Natural killer cell treated with Interleukin-12 subunit alpha and Interleukin-12 subunit beta and Interleukin-15 and Interleukin-18, amount 100 ng/mL, for 72 hours (primary cell): Measurements from ENCODE around the gene INF2. TPM values are rescaled to one million over a fixed set of nuclear protein-coding genes. Genes with fewer than 3 reads are reported as not detected.
"Not testable (repeated sequence)": the region's sequence is repeated elsewhere in the genome, so short reads cannot be mapped to it uniquely, and the experiment has no call there.

Source experiments
- ATAC-seq, 2 donors: fragments of 150-1000 bp; cut with Tn5 transposase in 1 of 2; sonication (Bioruptor Pico), chemical (Tn5 transposase) in 1 of 2; 2 replicates each; pipeline ENCODE4 v1.10.0; 2021
- DNase-seq: peaks from one replicate; pipeline ENCODE4 v3.0.0; 2022; ENCODE audit warnings: low spot score
- H3K27ac Mint-ChIP-seq, 2 donors: 1 replicate in 1 of 2; 2 replicates in 1 of 2; pipeline ENCODE4 v1.8.0; 2022; ENCODE audit warnings: mixed read lengths in 2 of 2, mild to moderate bottlenecking in 1 of 2, moderate library complexity in 1 of 2
- H3K27me3 Mint-ChIP-seq, 2 donors: 1 replicate in 1 of 2; 2 replicates in 1 of 2; pipeline ENCODE4 v1.8.0; 2022; ENCODE audit warnings: mixed read lengths in 2 of 2
- H3K36me3 Mint-ChIP-seq: one replicate; pipeline ENCODE4 v1.8.0; 2022; ENCODE audit warnings: mixed read lengths
- H3K4me1 Mint-ChIP-seq, 2 donors: 1 replicate in 1 of 2; 2 replicates in 1 of 2; pipeline ENCODE4 v1.8.0; 2022; ENCODE audit warnings: low read depth in 2 of 2, mixed read lengths in 2 of 2, mild to moderate bottlenecking in 1 of 2
- H3K4me3 Mint-ChIP-seq: one replicate; pipeline ENCODE4 v1.8.0; 2022; ENCODE audit warnings: mixed read lengths
- H3K9me3 Mint-ChIP-seq: 2 replicates; pipeline ENCODE4 v1.8.0; 2022; ENCODE audit warnings: mixed read lengths
- total RNA-seq, 2 donors: library from RNA; stranded (reverse); gene quantifications; one replicate each; pipeline ENCODE4 v1.2.3, GENCODE V29; 2022

The INF2 gene
- total RNA-seq, 2 donors from 2014 or later, result 19.2 to 44.9 TPM

DNA sequence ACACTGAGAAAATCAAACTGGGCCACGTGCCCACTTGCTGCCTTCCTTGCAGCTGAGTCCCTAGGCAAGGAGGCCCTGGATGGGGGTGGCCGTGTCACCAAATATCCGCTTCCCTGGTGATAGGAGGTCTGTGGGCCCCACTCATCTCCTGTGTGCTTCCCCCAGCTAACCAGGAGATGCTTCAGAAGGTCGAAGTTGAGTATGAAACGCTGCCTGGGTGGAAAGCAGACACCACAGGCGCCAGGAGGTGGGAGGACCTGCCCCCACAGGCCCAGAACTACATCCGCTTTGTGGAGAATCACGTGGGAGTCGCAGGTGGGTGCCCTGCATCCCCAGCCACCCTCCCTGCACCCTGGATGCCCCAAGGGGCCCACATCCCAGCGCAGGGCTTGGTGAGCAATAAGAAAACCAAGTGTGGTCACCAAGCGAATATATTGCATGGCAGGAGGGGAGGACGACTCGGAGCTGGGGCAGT is 56.7 kb downstream of the INF2 start:
- Mint-ChIP-seq H3K27ac (no peak overlapping the region), H3K4me3 (no peak overlapping the region)

DNA sequence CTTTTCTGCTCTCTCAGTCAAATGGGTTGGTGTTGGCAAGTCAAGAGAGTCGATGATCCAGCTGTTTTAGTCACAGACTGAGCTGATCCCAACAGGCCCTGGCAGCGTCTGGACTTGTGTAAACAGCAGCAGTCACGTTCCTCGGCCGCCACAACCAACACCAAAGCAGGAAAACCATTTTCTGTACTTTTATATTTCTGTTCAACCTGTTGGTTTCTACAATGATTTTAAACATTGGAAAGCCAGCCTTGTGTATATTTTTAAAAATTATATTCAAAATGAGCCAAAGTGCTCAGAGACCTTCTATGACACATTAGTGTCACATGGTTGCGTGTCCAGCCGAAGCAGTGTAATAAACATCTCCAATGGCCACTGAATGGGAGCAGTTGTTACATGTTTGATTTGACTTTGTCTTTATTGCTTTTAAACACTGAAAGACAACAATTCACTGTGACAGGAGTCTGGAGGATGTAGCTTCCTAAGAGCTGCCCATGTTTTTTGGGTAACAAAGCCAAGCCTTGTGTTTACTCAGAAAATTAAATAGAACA is 57.6 kb downstream of the INF2 start:
- no peak for ATAC-seq
- H3K9me3 Mint-ChIP-seq, result no peaks in the 10 kb centered on the region
- H3K4me1 Mint-ChIP-seq, result no peaks in the 10 kb centered on the region
- no peak overlapping the region for H3K4me3 Mint-ChIP-seq
- H3K27me3 Mint-ChIP-seq, result peaks cover 0 to 3% of the 10 kb centered on the region in 2 donors
- no peak overlapping the region for H3K27ac Mint-ChIP-seq
- no peak for DNase-seq
- no peaks in the 10 kb centered on the region for H3K36me3 Mint-ChIP-seq

More for the DNA sequence above, 56.7 kb downstream of the INF2 start:
- ATAC-seq, result peak in 1 of 2 donors; percentile 54
- H3K36me3 Mint-ChIP-seq, result no peaks in the 10 kb centered on the region
- H3K4me1 Mint-ChIP-seq, result no peaks in the 10 kb centered on the region
- DNase-seq, result no peak
- H3K9me3 Mint-ChIP-seq, result no peaks in the 10 kb centered on the region
- H3K27me3 Mint-ChIP-seq, result peaks cover 0 to 3% of the 10 kb centered on the region in 2 donors

DNA sequence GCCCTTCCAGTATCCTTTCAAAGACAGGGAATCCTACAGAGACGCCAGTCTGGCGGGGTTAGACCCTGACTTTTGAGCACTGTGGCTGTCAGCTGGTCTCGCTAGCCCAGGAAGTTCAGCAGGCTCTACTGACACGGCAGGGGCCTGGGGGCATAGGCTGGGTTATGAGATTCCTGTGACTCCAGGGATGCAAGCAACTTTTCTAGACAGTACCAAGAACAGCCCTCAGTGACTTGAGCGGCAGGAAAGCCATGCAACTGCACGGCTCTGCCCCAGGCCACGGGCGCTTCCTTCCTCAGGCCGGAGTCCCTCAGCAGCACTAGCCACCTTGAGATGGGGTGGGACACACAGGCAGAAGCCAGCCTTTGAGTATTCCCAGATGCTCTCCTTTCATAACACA is 58.5 kb downstream of the INF2 start:
- Mint-ChIP-seq H3K9me3 (no peaks in the 10 kb centered on the region), H3K4me3 (no peak overlapping the region), H3K27me3 (peaks cover 0 to 3% of the 10 kb centered on the region in 2 donors), H3K36me3 (no peaks in the 10 kb centered on the region), H3K27ac (no peak overlapping the region), H3K4me1 (no peaks in the 10 kb centered on the region)
- no peak for ATAC-seq
- DNase-seq, result no peak

DNA sequence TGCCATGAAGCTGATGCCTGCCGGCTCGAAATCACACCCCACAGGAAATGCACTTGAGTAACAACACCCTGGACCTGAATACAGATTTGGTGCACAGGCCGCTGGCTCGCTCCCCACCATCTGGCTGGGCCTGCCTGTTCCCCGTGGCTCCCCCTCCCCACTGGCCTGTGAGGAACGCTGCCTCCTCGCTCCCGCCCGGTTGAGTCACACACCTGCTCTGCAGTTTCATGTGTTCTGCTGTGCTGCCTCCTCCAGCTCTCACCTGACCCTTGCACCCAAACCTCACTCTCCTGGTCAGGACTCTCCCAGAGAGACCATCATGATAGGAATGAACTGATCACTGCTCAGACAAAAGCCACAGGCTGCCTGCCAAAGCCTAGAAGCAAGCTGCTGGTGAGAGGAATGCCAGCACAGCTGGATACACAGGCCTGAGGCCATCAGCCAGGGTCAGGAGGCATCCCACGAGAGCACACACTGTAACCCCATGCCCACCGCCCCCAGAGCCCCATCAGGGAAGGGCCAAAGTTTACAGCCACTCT is 59.8 kb downstream of the INF2 start:
- DNase-seq, result no peak
- Mint-ChIP-seq H3K36me3 (no peaks in the 10 kb centered on the region), H3K27me3 (peaks cover 0 to 3% of the 10 kb centered on the region in 2 donors), H3K27ac (no peak overlapping the region), H3K4me3 (no peak overlapping the region), H3K4me1 (peaks cover 7 to 9% of the 10 kb centered on the region in 2 donors), H3K9me3 (no peaks in the 10 kb centered on the region)
- no peak for ATAC-seq

DNA sequence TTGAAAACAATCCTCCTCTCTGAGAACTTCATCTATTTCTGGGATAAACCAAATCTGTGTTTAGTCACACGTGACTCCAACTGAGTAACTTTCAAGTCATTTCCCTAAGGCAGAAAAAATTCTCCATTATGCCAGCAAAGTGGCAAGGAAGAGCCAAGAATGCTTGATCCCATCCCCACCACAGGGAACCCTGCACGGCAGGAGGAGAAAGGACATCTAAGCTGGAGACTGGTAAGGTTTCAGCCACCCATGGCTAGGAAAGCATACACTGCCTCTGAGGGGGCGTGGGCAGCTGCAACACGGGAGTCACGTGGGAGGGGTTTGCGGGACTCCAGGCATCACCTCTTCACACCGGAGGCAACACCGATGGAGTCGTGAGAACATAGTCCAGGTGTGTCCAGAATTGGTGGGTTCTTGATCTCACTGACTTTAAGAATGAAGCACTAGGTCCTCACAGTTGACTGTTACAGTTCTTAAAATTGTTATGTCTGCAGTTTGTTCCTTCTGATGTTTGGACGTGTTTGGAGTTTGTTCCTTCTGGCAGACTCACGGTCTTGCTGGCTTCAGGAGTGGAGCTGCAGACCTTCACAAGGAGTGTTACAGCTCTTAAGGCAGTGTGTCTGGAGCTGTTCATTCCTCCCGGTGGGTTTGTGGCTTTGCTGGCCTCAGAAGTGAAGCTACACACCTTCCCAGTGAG is 60.8 kb downstream of the INF2 start:
- no peak for ATAC-seq
- H3K36me3 Mint-ChIP-seq, result no peaks in the 10 kb centered on the region
- no peak overlapping the region for H3K27ac Mint-ChIP-seq
- H3K4me3 Mint-ChIP-seq, result no peak overlapping the region
- H3K27me3 Mint-ChIP-seq, result peaks cover 0 to 3% of the 10 kb centered on the region in 2 donors
- peaks cover 16% of the 10 kb centered on the region in 2 donors for H3K4me1 Mint-ChIP-seq
- no peak for DNase-seq
- no peaks in the 10 kb centered on the region for H3K9me3 Mint-ChIP-seq

DNA sequence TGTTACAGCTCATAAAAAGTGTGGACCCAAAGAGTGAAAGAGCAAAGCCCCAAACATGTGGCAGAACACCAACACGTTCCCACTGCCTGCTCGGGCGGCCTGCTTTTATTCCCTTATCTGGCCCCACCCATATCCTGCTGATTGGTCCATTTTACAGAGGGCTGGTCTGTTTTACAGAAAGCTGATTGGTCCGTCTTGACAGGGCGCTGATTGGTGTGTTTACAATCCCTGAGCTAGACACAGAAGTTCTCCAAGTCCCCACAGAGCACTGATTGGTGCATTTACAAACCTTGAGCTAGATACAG is 61.3 kb downstream of the INF2 start:
- not testable (repeated sequence) for H3K27ac Mint-ChIP-seq, H3K36me3 Mint-ChIP-seq, DNase-seq, H3K27me3 Mint-ChIP-seq, ATAC-seq, H3K9me3 Mint-ChIP-seq
- H3K4me3 Mint-ChIP-seq, result peak overlapping the region; percentile 22
- peaks cover 18% of the 10 kb centered on the region in 2 donors for H3K4me1 Mint-ChIP-seq

DNA sequence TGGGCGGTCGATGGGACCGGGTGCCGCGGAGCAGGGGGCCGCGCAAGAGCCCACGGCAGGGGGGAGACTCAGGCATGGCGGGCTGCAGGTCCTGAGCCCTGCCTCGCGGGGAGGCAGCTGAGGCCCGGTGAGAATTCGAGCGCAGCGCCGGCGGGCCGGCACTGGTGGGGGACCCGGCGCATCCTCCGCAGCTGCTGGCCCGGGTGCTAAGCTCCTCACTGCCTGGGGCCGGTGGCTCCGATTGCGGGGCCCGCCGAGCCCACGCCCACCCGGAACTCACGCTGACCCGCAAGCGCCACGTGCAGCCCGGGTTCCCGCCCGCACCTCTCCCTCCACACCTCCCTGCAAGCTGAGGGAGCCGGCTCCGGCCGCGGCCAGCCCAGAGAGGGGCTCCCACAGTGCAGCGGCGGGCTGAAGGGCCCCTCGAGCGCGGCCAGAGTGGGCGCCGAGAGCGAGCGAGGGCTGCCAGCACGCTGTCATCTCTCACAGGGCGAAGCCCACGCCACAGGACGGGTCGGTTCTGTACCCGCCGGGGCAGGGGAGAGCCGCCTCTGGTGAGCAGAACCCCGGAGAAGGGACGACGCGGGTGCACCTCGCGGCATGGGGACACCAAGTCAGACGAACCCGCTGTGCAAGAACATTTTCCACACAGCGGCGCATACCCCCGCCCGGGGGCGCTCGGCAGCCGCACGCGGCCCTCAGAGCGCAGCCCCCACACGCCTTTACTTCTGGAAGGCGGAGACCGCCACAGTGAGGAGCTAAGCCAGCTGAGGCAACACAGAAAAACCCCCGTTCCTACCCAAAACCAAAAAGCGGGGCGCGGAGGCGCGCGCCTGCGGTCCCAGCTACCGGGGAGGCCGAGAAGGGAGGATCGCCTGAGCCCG is 62.4 kb downstream of the INF2 start:
- peaks cover 0 to 3% of the 10 kb centered on the region in 2 donors for H3K27me3 Mint-ChIP-seq
- H3K9me3 Mint-ChIP-seq, result no peaks in the 10 kb centered on the region
- DNase-seq (no peak), ATAC-seq (no peak)
- no peaks in the 10 kb centered on the region for H3K36me3 Mint-ChIP-seq
- peak overlapping the region; percentile 78 to 84 for H3K27ac Mint-ChIP-seq
- H3K4me3 Mint-ChIP-seq, result peak overlapping the region; percentile 97
- H3K4me1 Mint-ChIP-seq, result peaks cover 18 to 24% of the 10 kb centered on the region in 2 donors

DNA sequence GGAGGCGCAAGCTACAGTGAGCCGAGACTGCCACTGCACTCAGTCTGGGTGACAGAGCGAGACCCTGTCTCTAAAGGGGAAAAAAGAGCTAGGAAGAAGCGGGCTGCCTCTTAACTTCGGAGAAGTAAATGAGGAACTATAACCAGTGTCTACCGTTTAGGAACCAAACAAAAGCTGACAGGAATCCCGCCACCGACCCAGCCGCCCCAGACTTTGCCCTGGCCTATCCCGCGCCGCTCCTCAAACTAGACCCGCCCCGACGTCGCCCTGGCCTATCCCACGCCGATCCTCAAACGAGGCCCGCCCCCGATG is 63.0 kb downstream of the INF2 start:
- no peak for ATAC-seq
- Mint-ChIP-seq H3K27me3 (peaks cover 0 to 3% of the 10 kb centered on the region in 2 donors), H3K27ac (peak overlapping the region; percentile 78 to 84), H3K9me3 (no peaks in the 10 kb centered on the region), H3K4me3 (peak overlapping the region; percentile 97), H3K36me3 (no peaks in the 10 kb centered on the region), H3K4me1 (peaks cover 18 to 29% of the 10 kb centered on the region in 2 donors)
- no peak for DNase-seq

DNA sequence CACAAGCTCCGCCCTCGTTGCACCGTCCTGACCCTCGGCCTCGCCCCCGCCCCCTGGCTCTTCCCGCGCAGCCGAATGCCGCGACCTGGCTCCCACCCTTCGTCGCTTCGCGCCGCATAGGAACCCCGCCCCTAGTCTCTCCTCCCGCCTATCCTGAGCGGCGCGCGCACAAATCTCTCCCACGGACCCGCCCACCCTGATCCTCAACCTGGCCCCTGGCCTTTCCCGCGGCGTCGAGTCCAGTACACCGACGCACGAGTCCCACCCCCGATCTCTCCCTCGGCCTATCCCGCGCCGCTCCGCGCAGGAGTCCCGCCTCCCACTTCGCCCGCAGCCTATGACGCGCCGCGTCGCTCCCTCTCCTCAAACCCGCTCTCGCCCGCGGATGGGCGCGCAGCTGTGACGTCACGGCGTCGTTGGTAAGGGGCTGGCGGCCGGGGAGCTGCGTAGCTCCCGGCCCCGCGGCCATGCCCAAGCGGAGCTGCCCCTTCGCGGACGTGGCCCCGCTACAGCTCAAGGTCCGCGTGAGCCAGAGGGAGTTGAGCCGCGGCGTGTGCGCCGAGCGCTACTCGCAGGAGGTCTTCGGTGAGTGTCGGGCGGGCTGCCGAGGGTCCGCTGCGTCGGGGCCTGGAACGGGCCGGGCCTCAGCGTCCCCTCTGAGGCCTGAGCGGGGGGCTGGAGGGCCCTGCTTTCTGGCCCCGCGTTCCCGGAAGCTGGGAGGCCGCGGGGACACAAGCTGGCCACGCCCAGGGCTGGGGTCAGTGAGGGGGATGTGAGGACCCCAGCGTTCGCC is 63.5 kb downstream of the INF2 start, which contains the start of gene SIVA1:
Gene SIVA1, plus strand, starts transcription at position 413 of the 793 bp plus-strand sequence. Its CDS starts 55 bp downstream, at position 468.
- peaks cover 0 to 3% of the 10 kb centered on the region in 2 donors for H3K27me3 Mint-ChIP-seq
- peak within 1 kb of the TSS; percentile 78 to 84 for H3K27ac Mint-ChIP-seq
- peak; percentile 95 to 96 for ATAC-seq
- no peaks in the 10 kb centered on the region for H3K9me3 Mint-ChIP-seq
- no peaks in the 10 kb centered on the region for H3K36me3 Mint-ChIP-seq
- peak within 1 kb of the TSS; percentile 97 for H3K4me3 Mint-ChIP-seq
- peaks cover 18 to 29% of the 10 kb centered on the region in 2 donors for H3K4me1 Mint-ChIP-seq
- DNase-seq, result peak; percentile 100

DNA sequence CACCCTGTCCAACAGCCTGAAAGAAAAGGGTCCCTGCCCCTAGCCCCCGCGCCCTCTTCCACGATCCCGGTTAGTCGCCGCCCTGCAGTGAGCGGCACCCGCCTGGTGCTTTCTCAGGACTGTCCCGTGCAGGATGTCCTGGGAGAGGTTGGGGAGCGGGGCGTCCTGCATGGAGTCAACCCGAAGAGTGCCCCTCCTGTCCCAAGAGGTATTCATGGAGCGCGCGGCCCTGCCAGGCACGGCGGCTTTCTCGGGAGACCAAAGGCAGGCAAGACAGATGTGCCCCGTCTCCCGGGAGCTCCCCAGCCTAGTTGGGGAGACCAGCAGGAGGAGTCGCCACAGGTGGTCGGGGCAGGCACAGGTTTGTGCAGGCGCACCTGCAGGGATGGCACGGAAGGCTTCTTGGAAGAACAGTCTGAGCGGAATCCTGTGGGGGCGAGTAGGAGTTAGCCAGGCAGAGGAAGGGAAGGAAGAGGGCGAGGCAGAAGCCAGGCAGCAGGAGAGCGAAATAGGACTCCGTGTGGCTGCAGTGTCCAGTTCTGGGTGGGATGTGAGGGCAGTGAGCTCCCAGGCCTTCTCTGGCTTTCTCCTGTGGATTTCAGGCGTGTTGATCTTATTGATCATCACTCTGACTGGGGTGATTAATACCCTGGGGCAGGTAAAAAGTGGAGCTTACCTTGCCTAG is 64.3 kb downstream of the INF2 start:
- ATAC-seq, result no peak
- Mint-ChIP-seq H3K36me3 (no peaks in the 10 kb centered on the region), H3K4me1 (peaks cover 18 to 29% of the 10 kb centered on the region in 2 donors), H3K9me3 (no peaks in the 10 kb centered on the region), H3K4me3 (peak overlapping the region; percentile 97), H3K27ac (peak overlapping the region; percentile 78 to 84), H3K27me3 (peaks cover 0 to 3% of the 10 kb centered on the region in 2 donors)
- no peak for DNase-seq

DNA sequence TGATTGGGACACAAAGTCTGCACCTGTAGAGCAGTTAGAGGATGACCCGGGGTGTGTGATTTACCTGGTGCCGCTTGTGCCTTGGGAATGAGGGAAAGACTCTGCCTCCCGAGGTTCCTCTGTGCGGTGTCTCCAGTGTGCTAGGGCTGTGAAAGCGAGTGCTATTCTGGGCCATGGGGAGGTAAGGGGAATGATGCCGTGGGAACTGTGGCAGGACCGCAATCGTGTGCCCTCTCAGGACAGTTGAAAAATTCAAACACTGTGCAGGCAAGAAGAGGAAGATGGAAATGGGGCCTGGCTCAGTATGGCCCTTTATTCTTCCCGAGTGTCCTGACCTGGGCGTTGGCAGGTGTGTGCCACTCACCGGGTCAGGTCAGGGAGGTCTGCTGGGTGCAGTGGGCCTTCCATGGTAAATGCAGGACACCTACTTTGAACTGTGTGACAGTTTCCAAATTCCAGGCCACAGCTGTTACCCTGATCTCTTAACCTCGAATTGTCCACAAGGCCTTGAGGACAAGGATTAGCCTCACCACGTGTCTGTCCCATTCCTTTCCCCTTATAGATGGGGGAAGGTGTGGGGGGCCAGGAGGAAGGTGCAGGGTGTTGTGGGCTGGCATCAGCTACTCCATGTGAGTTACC is 64.9 kb downstream of the INF2 start:
- ATAC-seq, result no peak
- H3K4me1 Mint-ChIP-seq, result peaks cover 18 to 29% of the 10 kb centered on the region in 2 donors
- H3K27me3 Mint-ChIP-seq, result peaks cover 0 to under 1% of the 10 kb centered on the region in 2 donors
- H3K27ac Mint-ChIP-seq, result peak overlapping the region; percentile 78 to 84
- no peaks in the 10 kb centered on the region for H3K9me3 Mint-ChIP-seq
- peak overlapping the region; percentile 97 for H3K4me3 Mint-ChIP-seq
- H3K36me3 Mint-ChIP-seq, result no peaks in the 10 kb centered on the region
- no peak for DNase-seq

DNA sequence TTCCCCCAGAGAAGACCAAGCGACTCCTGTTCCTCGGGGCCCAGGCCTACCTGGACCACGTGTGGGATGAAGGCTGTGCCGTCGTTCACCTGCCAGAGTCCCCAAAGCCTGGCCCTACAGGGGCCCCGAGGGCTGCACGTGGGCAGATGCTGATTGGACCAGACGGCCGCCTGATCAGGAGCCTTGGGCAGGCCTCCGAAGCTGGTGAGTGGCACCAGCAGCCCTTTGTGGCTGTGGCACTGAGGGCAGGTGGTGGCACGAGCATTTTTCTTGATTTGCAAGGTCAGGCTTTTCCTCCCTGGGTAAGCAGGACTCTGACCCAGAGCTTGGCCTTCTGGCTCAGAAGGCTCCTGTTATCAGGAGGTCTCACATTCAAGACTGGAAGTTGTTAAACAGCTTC is 66.2 kb downstream of the INF2 start:
- ATAC-seq (no peak), DNase-seq (no peak)
- H3K36me3 Mint-ChIP-seq, result no peaks in the 10 kb centered on the region
- no peak overlapping the region for H3K4me3 Mint-ChIP-seq
- no peaks in the 10 kb centered on the region for H3K9me3 Mint-ChIP-seq
- H3K27ac Mint-ChIP-seq, result no peak overlapping the region
- no peaks in the 10 kb centered on the region for H3K27me3 Mint-ChIP-seq
- H3K4me1 Mint-ChIP-seq, result peaks cover 18 to 29% of the 10 kb centered on the region in 2 donors
